HG02852 (cell line): ENCODE measurements around the gene CDH13.

Experiments used
- ATAC-seq: cut with Tn5 transposase; IDR thresholded peaks from one replicate; pipeline ENCODE4 v1.9.1; 2021; ENCODE audit warnings: mild to moderate bottlenecking, moderate library complexity; ENCODE audit not compliant: unreplicated experiment

The CDH13 gene

GRCh38 chr16:83682116-83682867 lies 1055.5 kb downstream of the CDH13 start:
- ATAC-seq, result no peak

GRCh38 chr16:83682868-83683235 lies 1056.1 kb downstream of the CDH13 start:
- no peak for ATAC-seq

GRCh38 chr16:83685615-83686165 lies 1058.9 kb downstream of the CDH13 start:
- ATAC-seq, result no peak

- no peak for ATAC-seq
Measured at GRCh38 chr16:83686726-83687125, 1060.0 kb downstream of the CDH13 start.

- no peak for ATAC-seq
Measured at GRCh38 chr16:83689385-83689831, 1062.6 kb downstream of the CDH13 start.

GRCh38 chr16:83692224-83692623 lies 1065.5 kb downstream of the CDH13 start:
- ATAC-seq, result no peak

GRCh38 chr16:83698964-83699363 lies 1072.2 kb downstream of the CDH13 start:
- ATAC-seq, result no peak

GRCh38 chr16:83699817-83700216 lies 1073.0 kb downstream of the CDH13 start:
- ATAC-seq, result no peak

- no peak for ATAC-seq
Measured at GRCh38 chr16:83700918-83701317, 1074.1 kb downstream of the CDH13 start.

GRCh38 chr16:83701494-83701893 lies 1074.7 kb downstream of the CDH13 start:
- ATAC-seq, result no peak

GRCh38 chr16:83704656-83705055 lies 1077.9 kb downstream of the CDH13 start:
- ATAC-seq, result no peak

- ATAC-seq, result no peak
Measured at GRCh38 chr16:83705856-83706255, 1079.1 kb downstream of the CDH13 start.

- no peak for ATAC-seq
Measured at GRCh38 chr16:83706394-83706793, 1079.6 kb downstream of the CDH13 start.

GRCh38 chr16:83711069-83711468 lies 1084.3 kb downstream of the CDH13 start:
- no peak for ATAC-seq

- no peak for ATAC-seq
Measured at GRCh38 chr16:83713597-83713996, 1086.8 kb downstream of the CDH13 start.

- ATAC-seq, result no peak
Measured at GRCh38 chr16:83714286-83714685, 1087.5 kb downstream of the CDH13 start.

GRCh38 chr16:83715217-83715920 lies 1088.6 kb downstream of the CDH13 start:
- no peak for ATAC-seq

GRCh38 chr16:83717308-83717707 lies 1090.5 kb downstream of the CDH13 start:
- no peak for ATAC-seq

- ATAC-seq, result no peak
Measured at GRCh38 chr16:83717814-83718213, 1091.0 kb downstream of the CDH13 start.

GRCh38 chr16:83720213-83720612 lies 1093.4 kb downstream of the CDH13 start:
- no peak for ATAC-seq

- no peak for ATAC-seq
Measured at GRCh38 chr16:83720981-83721380, 1094.2 kb downstream of the CDH13 start.

GRCh38 chr16:83721676-83722075 lies 1094.9 kb downstream of the CDH13 start:
- ATAC-seq, result no peak
